HEK293 (cell line): ENCODE measurements around the gene CSF2RB.

Experiments used
- CTCF ChIA-PET: fragments of 350-600 bp; formaldehyde crosslinking; extraction: SDS; loops from one replicate; lab custom pipeline; 2021; ENCODE audit warnings: antibody characterized with exemption; lab: Yijun Ruan, JAX
- POLR2A ChIA-PET: fragments of 300-600 bp; formaldehyde crosslinking; extraction: SDS; loops from one replicate; lab custom pipeline; 2020; ENCODE audit warnings: antibody characterized with exemption, inconsistent platforms; lab: Yijun Ruan, JAX
- H3K27ac ChIP-seq: fragments of 200-500 bp; sonication (Bioruptor generic); 2 replicates; pipeline ENCODE4 v1.5.1; 2014; ENCODE audit warnings: low read depth, low read length, control low read depth, inconsistent platforms; ENCODE audit errors: extremely low read depth
- H3K36me3 ChIP-seq, 2 experiments: fragments of 200-500 bp in 1 of 2; sonication (Bioruptor generic) in 1 of 2; 1 replicate in 1 of 2; 2 replicates in 1 of 2; pipeline ENCODE4 v1.5.1; 2014 to 2017; ENCODE audit warnings: inconsistent platforms in 2 of 2, low read length in 2 of 2; ENCODE audit not compliant: control insufficient read depth in 2 of 2, insufficient read depth in 1 of 2
- H3K4me1 ChIP-seq: fragments of 200-500 bp; sonication (Bioruptor generic); 2 replicates; pipeline ENCODE4 v1.5.1; 2014; ENCODE audit warnings: mild to moderate bottlenecking, low read length, inconsistent platforms; ENCODE audit not compliant: control insufficient read depth, insufficient read depth
- H3K4me3 ChIP-seq: 2 replicates; pipeline ENCODE4 v1.5.1; 2011; ENCODE audit warnings: low read depth, mild to moderate bottlenecking, control low read depth, low read length, moderate library complexity
- H3K9me3 ChIP-seq: fragments of 200-500 bp; sonication (Bioruptor generic); 2 replicates; pipeline ENCODE4 v1.5.1; 2014; ENCODE audit warnings: low read depth, low read length, inconsistent platforms; ENCODE audit not compliant: control insufficient read depth, insufficient read depth
- HOXA7 ChIP-seq: sonication (generic); formaldehyde crosslinking; IDR thresholded peaks from 2 replicates; pipeline ENCODE4 v1.8.1; 2022; ENCODE audit warnings: missing genetic modification reagents, borderline replicate concordance
- IKZF3 ChIP-seq: fragments of 450-650 bp; IDR thresholded peaks from 2 replicates; pipeline ENCODE4 v1.5.0; 2018; ENCODE audit warnings: missing biosample characterization, mild to moderate bottlenecking, missing genetic modification characterization, moderate library complexity
- OVOL3 ChIP-seq: fragments of 450-650 bp; formaldehyde crosslinking; IDR thresholded peaks from 2 replicates; pipeline ENCODE4 v1.5.1; 2016; ENCODE audit warnings: missing biosample characterization, missing genetic modification characterization
- PRDM1 ChIP-seq: fragments of 450-650 bp; formaldehyde crosslinking; IDR thresholded peaks from 2 replicates; pipeline ENCODE4; 2016; ENCODE audit warnings: missing biosample characterization, missing genetic modification characterization
- RBAK ChIP-seq: fragments of 450-650 bp; formaldehyde crosslinking; IDR thresholded peaks from 2 replicates; pipeline ENCODE4 v1.5.1; 2016; ENCODE audit warnings: missing biosample characterization, missing genetic modification characterization
- SETDB1 ChIP-seq: IDR thresholded peaks from one replicate; pipeline ENCODE4 v1.6.1; 2017; ENCODE audit warnings: mild to moderate bottlenecking, low read length, moderate library complexity, mixed read lengths; ENCODE audit not compliant: insufficient read length
- ZEB2 ChIP-seq: fragments of 450-650 bp; formaldehyde crosslinking; IDR thresholded peaks from 2 replicates; pipeline ENCODE4 v1.5.1; 2016; ENCODE audit warnings: missing biosample characterization, missing genetic modification characterization
- ZFP37 ChIP-seq: fragments of 450-650 bp; formaldehyde crosslinking; IDR thresholded peaks from 2 replicates; pipeline ENCODE4 v1.5.1; 2016; ENCODE audit warnings: missing biosample characterization, missing genetic modification characterization
- ZNF146 ChIP-seq: fragments of 450-650 bp; formaldehyde crosslinking; IDR thresholded peaks from 2 replicates; pipeline ENCODE4 v1.5.1; 2016; ENCODE audit warnings: missing biosample characterization, missing genetic modification characterization
- ZNF175 ChIP-seq: fragments of 450-650 bp; formaldehyde crosslinking; IDR thresholded peaks from 2 replicates; pipeline ENCODE4 v1.5.1; 2016; ENCODE audit warnings: missing biosample characterization, missing genetic modification characterization
- ZNF394 ChIP-seq: fragments of 450-650 bp; formaldehyde crosslinking; IDR thresholded peaks from 2 replicates; pipeline ENCODE4 v1.5.1; 2016; ENCODE audit warnings: missing biosample characterization, missing genetic modification characterization, mild to moderate bottlenecking, moderate library complexity, borderline replicate concordance
- ZNF433 ChIP-seq: fragments of 450-650 bp; formaldehyde crosslinking; IDR thresholded peaks from 2 replicates; pipeline ENCODE4 v1.5.1; 2016; ENCODE audit warnings: missing biosample characterization, missing genetic modification characterization, low read depth
- ZNF548 ChIP-seq: fragments of 450-650 bp; formaldehyde crosslinking; IDR thresholded peaks from 2 replicates; pipeline ENCODE4 v1.5.1; 2016; ENCODE audit warnings: missing biosample characterization, missing genetic modification characterization
- ZNF549 ChIP-seq: fragments of 450-650 bp; IDR thresholded peaks from 2 replicates; pipeline ENCODE4 v1.5.1; 2018; ENCODE audit warnings: missing biosample characterization, missing genetic modification characterization, mild to moderate bottlenecking, inconsistent platforms, moderate library complexity
- ZNF561 ChIP-seq: fragments of 450-650 bp; IDR thresholded peaks from 2 replicates; pipeline ENCODE4 v1.5.1; 2018; ENCODE audit warnings: missing biosample characterization, missing genetic modification characterization, borderline replicate concordance
- ZNF580 ChIP-seq: fragments of 450-650 bp; formaldehyde crosslinking; IDR thresholded peaks from 2 replicates; pipeline ENCODE4 v1.5.1; 2016; ENCODE audit warnings: missing biosample characterization, missing genetic modification characterization
- ZNF645 ChIP-seq: fragments of 450-650 bp; formaldehyde crosslinking; IDR thresholded peaks from 2 replicates; pipeline ENCODE4; 2016; ENCODE audit warnings: missing biosample characterization, missing genetic modification characterization
- ZNF791 ChIP-seq: fragments of 450-650 bp; formaldehyde crosslinking; IDR thresholded peaks from 2 replicates; pipeline ENCODE4 v1.5.1; 2016; ENCODE audit warnings: missing biosample characterization, missing genetic modification characterization
- TF ChIP-seq, protein P1 (sequence below): fragments of 450-650 bp; formaldehyde crosslinking; IDR thresholded peaks from 2 replicates; pipeline ENCODE4 v1.5.1; 2016; ENCODE audit warnings: missing biosample characterization, missing genetic modification characterization
- TF ChIP-seq, protein P2 (sequence below): fragments of 450-650 bp; formaldehyde crosslinking; IDR thresholded peaks from 2 replicates; pipeline ENCODE4 v1.5.1; 2016; ENCODE audit warnings: missing biosample characterization, missing genetic modification characterization, low read depth
- TF ChIP-seq, protein P3 (sequence below): fragments of 450-650 bp; formaldehyde crosslinking; IDR thresholded peaks from 2 replicates; pipeline ENCODE4 v1.5.1; 2016; ENCODE audit warnings: missing biosample characterization, missing genetic modification characterization
- TF ChIP-seq, protein P4 (sequence below): fragments of 450-650 bp; formaldehyde crosslinking; IDR thresholded peaks from 2 replicates; pipeline ENCODE4 v1.5.1; 2016; ENCODE audit warnings: missing biosample characterization, missing genetic modification characterization

The CSF2RB gene

DNA sequence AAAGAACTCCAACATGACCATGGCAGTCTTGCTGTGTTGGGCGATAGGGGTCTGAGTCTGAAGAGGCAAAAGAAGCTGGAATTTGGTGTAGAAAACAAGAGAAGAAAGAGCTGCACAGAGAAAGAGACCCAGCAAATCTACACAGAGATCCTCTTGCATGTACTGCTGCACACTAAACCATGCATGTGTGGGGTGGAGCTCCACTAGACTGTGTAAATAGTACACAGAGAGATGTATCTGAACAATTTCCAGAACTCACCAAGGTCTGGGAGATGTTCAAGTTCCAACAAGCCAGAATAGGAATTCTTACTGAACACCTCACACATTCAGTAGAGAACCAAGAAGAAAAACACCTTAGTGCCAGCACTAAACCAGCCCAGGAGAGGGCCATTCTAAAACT lies 42.3 kb downstream of the CSF2RB start (continued):
- TF ChIP-seq ZNF433: no peak
- TF ChIP-seq, protein P1, sequence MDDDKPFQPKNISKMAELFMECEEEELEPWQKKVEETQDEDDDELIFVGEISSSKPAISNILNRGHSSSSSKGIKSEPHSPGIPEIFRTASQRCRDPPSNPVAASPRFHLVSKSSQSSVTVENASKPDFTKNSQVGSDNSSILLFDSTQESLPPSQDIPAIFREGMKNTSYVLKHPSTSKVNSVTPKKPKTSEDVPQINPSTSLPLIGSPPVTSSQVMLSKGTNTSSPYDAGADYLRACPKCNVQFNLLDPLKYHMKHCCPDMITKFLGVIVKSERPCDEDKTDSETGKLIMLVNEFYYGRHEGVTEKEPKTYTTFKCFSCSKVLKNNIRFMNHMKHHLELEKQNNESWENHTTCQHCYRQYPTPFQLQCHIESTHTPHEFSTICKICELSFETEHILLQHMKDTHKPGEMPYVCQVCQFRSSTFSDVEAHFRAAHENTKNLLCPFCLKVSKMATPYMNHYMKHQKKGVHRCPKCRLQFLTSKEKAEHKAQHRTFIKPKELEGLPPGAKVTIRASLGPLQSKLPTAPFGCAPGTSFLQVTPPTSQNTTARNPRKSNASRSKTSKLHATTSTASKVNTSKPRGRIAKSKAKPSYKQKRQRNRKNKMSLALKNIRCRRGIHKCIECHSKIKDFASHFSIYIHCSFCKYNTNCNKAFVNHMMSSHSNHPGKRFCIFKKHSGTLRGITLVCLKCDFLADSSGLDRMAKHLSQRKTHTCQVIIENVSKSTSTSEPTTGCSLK (tag by site-specific recombination): no peak

- H3K27ac ChIP-seq: no peak overlapping the region
- H3K4me3 ChIP-seq: no peak overlapping the region
- H3K4me1 ChIP-seq: no peaks in the 10 kb centered on the region
- TF ChIP-seq, protein P2, sequence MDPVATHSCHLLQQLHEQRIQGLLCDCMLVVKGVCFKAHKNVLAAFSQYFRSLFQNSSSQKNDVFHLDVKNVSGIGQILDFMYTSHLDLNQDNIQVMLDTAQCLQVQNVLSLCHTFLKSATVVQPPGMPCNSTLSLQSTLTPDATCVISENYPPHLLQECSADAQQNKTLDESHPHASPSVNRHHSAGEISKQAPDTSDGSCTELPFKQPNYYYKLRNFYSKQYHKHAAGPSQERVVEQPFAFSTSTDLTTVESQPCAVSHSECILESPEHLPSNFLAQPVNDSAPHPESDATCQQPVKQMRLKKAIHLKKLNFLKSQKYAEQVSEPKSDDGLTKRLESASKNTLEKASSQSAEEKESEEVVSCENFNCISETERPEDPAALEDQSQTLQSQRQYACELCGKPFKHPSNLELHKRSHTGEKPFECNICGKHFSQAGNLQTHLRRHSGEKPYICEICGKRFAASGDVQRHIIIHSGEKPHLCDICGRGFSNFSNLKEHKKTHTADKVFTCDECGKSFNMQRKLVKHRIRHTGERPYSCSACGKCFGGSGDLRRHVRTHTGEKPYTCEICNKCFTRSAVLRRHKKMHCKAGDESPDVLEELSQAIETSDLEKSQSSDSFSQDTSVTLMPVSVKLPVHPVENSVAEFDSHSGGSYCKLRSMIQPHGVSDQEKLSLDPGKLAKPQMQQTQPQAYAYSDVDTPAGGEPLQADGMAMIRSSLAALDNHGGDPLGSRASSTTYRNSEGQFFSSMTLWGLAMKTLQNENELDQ: no peak
- TF ChIP-seq ZNF791 (no peak), ZNF580 (no peak), ZNF549 (tag by site-specific recombination) (no peak), ZNF394 (tag by site-specific recombination) (no peak), ZEB2 (tag by site-specific recombination) (no peak), ZFP37 (tag by site-specific recombination) (no peak), HOXA7 (no peak), SETDB1 (no peak), RBAK (tag by site-specific recombination) (no peak), ZNF645 (tag by site-specific recombination) (no peak), IKZF3 (tag by site-specific recombination) (no peak), ZNF548 (tag by site-specific recombination) (no peak), OVOL3 (tag by site-specific recombination) (no peak), ZNF146 (tag by site-specific recombination) (no peak), PRDM1 (tag by site-specific recombination) (no peak), ZNF175 (tag by site-specific recombination) (no peak), ZNF561 (tag by site-specific recombination) (no peak)
- TF ChIP-seq, protein P3, sequence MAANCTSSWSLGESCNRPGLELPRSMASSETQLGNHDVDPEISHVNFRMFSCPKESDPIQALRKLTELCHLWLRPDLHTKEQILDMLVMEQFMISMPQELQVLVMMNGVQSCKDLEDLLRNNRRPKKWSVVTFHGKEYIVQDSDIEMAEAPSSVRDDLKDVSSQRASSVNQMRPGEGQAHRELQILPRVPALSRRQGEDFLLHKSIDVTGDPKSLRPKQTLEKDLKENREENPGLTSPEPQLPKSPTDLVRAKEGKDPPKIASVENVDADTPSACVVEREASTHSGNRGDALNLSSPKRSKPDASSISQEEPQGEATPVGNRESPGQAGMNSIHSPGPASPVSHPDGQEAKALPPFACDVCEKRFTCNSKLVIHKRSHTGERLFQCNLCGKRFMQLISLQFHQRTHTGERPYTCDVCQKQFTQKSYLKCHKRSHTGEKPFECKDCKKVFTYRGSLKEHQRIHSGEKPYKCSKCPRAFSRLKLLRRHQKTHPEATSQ (tag by site-specific recombination): no peak
- TF ChIP-seq, protein P4, sequence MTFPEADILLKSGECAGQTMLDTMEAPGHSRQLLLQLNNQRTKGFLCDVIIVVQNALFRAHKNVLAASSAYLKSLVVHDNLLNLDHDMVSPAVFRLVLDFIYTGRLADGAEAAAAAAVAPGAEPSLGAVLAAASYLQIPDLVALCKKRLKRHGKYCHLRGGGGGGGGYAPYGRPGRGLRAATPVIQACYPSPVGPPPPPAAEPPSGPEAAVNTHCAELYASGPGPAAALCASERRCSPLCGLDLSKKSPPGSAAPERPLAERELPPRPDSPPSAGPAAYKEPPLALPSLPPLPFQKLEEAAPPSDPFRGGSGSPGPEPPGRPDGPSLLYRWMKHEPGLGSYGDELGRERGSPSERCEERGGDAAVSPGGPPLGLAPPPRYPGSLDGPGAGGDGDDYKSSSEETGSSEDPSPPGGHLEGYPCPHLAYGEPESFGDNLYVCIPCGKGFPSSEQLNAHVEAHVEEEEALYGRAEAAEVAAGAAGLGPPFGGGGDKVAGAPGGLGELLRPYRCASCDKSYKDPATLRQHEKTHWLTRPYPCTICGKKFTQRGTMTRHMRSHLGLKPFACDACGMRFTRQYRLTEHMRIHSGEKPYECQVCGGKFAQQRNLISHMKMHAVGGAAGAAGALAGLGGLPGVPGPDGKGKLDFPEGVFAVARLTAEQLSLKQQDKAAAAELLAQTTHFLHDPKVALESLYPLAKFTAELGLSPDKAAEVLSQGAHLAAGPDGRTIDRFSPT (tag by site-specific recombination): no peak
- CTCF ChIA-PET: interaction anchor here (0.7 to 0.8 kb wide), 2 partner anchors 13 to 403 kb away, joined by 3 to 5 read pairs; no protein-coding TSS in a partner anchor
- H3K36me3 ChIP-seq: no peaks in the 10 kb centered on the region
- POLR2A ChIA-PET: no interaction called here
- H3K9me3 ChIP-seq: no peaks in the 10 kb centered on the region
Measured at GRCh38 chr22:36958366-36958765, 44.9 kb downstream of the CSF2RB start.
